HepG2 (cell line): ENCODE measurements around the gene IQCF5. TPM values are rescaled to one million over a fixed set of nuclear protein-coding genes. Genes with fewer than 3 reads are reported as not detected.

ENCODE experiments used
- ATAC-seq: fragments of 200-7000 bp; cut with Tn5 transposase; 3 replicates; pipeline ENCODE4 v1.9.1; 2020; ENCODE audit warnings: mild to moderate bottlenecking, moderate library complexity
- BruUV-seq: library from RNA; stranded (reverse); fragments of 400-500 nt; replicated peaks from 2 replicates; lab custom pipeline; 2021; lab: Mats Ljungman, UMichigan
- CTCF ChIA-PET: fragments of 300-600 bp; formaldehyde crosslinking; extraction: SDS; loops from one replicate; lab custom pipeline; 2021; ENCODE audit warnings: low total read pairs, inconsistent platforms, low intra/inter-chr PET ratio; lab: Yijun Ruan, JAX
- POLR2A ChIA-PET: fragments of 350-600 bp; sonication (Branson Sonifier 250); formaldehyde crosslinking; loops from one replicate; lab custom pipeline; 2020; ENCODE audit warnings: antibody characterized with exemption, inconsistent platforms; lab: Yijun Ruan, JAX
- DNase-seq: peaks from one replicate; pipeline ENCODE4 v3.0.0-alpha.2; 2015; ENCODE audit warnings: low spot score
- FAIRE-seq: peaks from 3 replicates; lab custom pipeline; 2011; peaks lifted over from hg19 to GRCh38; lab: Jason Lieb, UNC
- H2AFZ ChIP-seq: one replicate; pipeline ENCODE4 v1.6.1; 2011; ENCODE audit warnings: low read length, inconsistent platforms
- H3K27ac ChIP-seq: fragments of 300-600 bp; 3 replicates; pipeline ENCODE4 v1.8.0; 2011; ENCODE audit warnings: mixed run types, mild to moderate bottlenecking, mixed read lengths, low read length, inconsistent platforms; ENCODE audit not compliant: insufficient read depth; ENCODE audit errors: extremely low read length
- H3K27me3 ChIP-seq, 2 experiments: fragments of 200-600 bp in 1 of 2; 2 replicates in 1 of 2; 3 replicates in 1 of 2; pipeline versions ENCODE4 v1.6.0 to v1.8.0; 2011; ENCODE audit warnings: low read length in 2 of 2, mild to moderate bottlenecking in 2 of 2, moderate library complexity in 2 of 2, inconsistent platforms in 1 of 2; ENCODE audit not compliant: insufficient read depth in 2 of 2, control insufficient read depth in 1 of 2
- H3K36me3 ChIP-seq, 2 experiments: fragments of 200-600 bp in 1 of 2; replicated peaks in 1 of 2; 2 replicates in 1 of 2; 3 replicates in 1 of 2; pipeline versions ENCODE4 v1.5.1 to v1.8.0; 2011; ENCODE audit warnings: low read length in 2 of 2, inconsistent platforms in 1 of 2; ENCODE audit not compliant: insufficient read depth in 2 of 2, control insufficient read depth in 1 of 2
- H3K4me1 ChIP-seq: 2 replicates; pipeline ENCODE4 v1.5.1; 2012; ENCODE audit warnings: low read length, inconsistent platforms; ENCODE audit not compliant: insufficient read depth
- H3K4me2 ChIP-seq: 2 replicates; pipeline ENCODE4 v1.6.0; 2011; ENCODE audit warnings: low read depth, low read length, inconsistent platforms
- H3K4me3 ChIP-seq, 3 experiments: fragments of 200-600 bp in 1 of 3; sonication (generic), shearing (Covaris generic) in 1 of 3; replicated peaks in 1 of 3; 2 replicates each; pipeline ENCODE4 v1.5.1; 2011 to 2016; ENCODE audit warnings: low read length in 3 of 3, inconsistent platforms in 2 of 3, low read depth in 2 of 3, mild to moderate bottlenecking in 2 of 3, control low read depth in 1 of 3, mixed read lengths in 1 of 3; ENCODE audit not compliant: insufficient read depth in 1 of 3
- H3K79me2 ChIP-seq: one replicate; pipeline ENCODE4 v1.6.1; 2011; ENCODE audit warnings: low read length, inconsistent platforms; ENCODE audit not compliant: insufficient read depth
- H3K9ac ChIP-seq: 2 replicates; pipeline ENCODE4 v1.6.0; 2011; ENCODE audit warnings: mild to moderate bottlenecking, low read depth, low read length, inconsistent platforms; ENCODE audit not compliant: insufficient read depth
- H3K9me3 ChIP-seq: 2 replicates; pipeline ENCODE4 v1.5.1; 2012; ENCODE audit warnings: mild to moderate bottlenecking, low read length
- H4K20me1 ChIP-seq: 2 replicates; pipeline ENCODE4 v1.6.0; 2011; ENCODE audit warnings: inconsistent platforms, mild to moderate bottlenecking, low read length, moderate library complexity; ENCODE audit not compliant: insufficient read depth
- ARNT ChIP-seq: fragments of 450-650 bp; IDR thresholded peaks from 2 replicates; pipeline ENCODE4 v1.6.1; 2017
- ATAD3A ChIP-seq: sonication (generic); formaldehyde crosslinking; IDR thresholded peaks from 2 replicates; pipeline ENCODE4 v1.4.0; 2020; ENCODE audit warnings: missing genetic modification reagents
- HDAC2 ChIP-seq: sonication (generic); formaldehyde crosslinking; IDR thresholded peaks from 2 replicates; pipeline ENCODE4 v1.4.0; 2020; ENCODE audit warnings: missing genetic modification reagents
- HMG20B ChIP-seq: conservative IDR thresholded peaks from 2 replicates; pipeline ENCODE4 v1.6.1; 2016; ENCODE audit warnings: missing genetic modification reagents, missing compliant biosample characterization
- KDM5A ChIP-seq: fragments of 200-600 bp; sonication (generic); IDR thresholded peaks from 2 replicates; pipeline ENCODE4 v1.7.0; 2018; ENCODE audit warnings: antibody characterized with exemption, mild to moderate bottlenecking, low read length, borderline replicate concordance
- KLF16 ChIP-seq, 2 experiments: sonication (generic) in 1 of 2; formaldehyde crosslinking in 1 of 2; IDR thresholded peaks; 2 replicates each; pipeline versions ENCODE4 v1.6.1 to v1.8.0; 2016 to 2023; ENCODE audit warnings: missing genetic modification reagents in 2 of 2, missing compliant biosample characterization in 1 of 2
- KLF9 ChIP-seq: IDR thresholded peaks from 2 replicates; pipeline ENCODE4 v1.6.1; 2016; ENCODE audit warnings: low read depth
- MYC ChIP-seq: sonication (generic); formaldehyde crosslinking; IDR thresholded peaks from 2 replicates; pipeline ENCODE4 v1.9.0; 2021; ENCODE audit warnings: missing genetic modification reagents, borderline replicate concordance
- NFIC ChIP-seq: IDR thresholded peaks from 2 replicates; pipeline ENCODE4 v1.6.1; 2012; ENCODE audit warnings: mild to moderate bottlenecking, low read length, inconsistent platforms
- NPAS2 ChIP-seq: sonication (generic); formaldehyde crosslinking; IDR thresholded peaks from 2 replicates; pipeline ENCODE4 v1.8.0; 2022; ENCODE audit warnings: mild to moderate bottlenecking, missing genetic modification reagents, borderline replicate concordance
- PAF1 ChIP-seq: IDR thresholded peaks from 2 replicates; pipeline ENCODE4 v1.6.1; 2016; ENCODE audit warnings: missing genetic modification reagents, missing compliant biosample characterization
- PRDM10 ChIP-seq: sonication (generic); formaldehyde crosslinking; IDR thresholded peaks from 2 replicates; pipeline ENCODE4 v1.4.0; 2020; ENCODE audit warnings: low read depth, missing genetic modification reagents
- RARG ChIP-seq: sonication (generic); formaldehyde crosslinking; IDR thresholded peaks from 2 replicates; pipeline ENCODE4 v1.4.0; 2020; ENCODE audit warnings: low read depth, mild to moderate bottlenecking, missing genetic modification reagents
- SUZ12 ChIP-seq: fragments of 150-350 bp; IDR thresholded peaks from 2 replicates; pipeline ENCODE4 v1.6.1; 2014; ENCODE audit warnings: low read depth, low read length
- TAF15 ChIP-seq: fragments of 200-400 bp; formaldehyde crosslinking; IDR thresholded peaks from one replicate; pipeline ENCODE4 v1.6.1; 2018; ENCODE audit warnings: mild to moderate bottlenecking, low read depth, low read length; ENCODE audit not compliant: poor library complexity, severe bottlenecking
- ZBTB21 ChIP-seq: sonication (generic); formaldehyde crosslinking; IDR thresholded peaks from 2 replicates; pipeline ENCODE4 v1.4.0; 2020; ENCODE audit warnings: missing genetic modification reagents
- ZNF225 ChIP-seq: sonication (generic); formaldehyde crosslinking; IDR thresholded peaks from 2 replicates; pipeline ENCODE4 v1.4.0; 2020; ENCODE audit warnings: mild to moderate bottlenecking, missing genetic modification reagents
- ZNF235 ChIP-seq: sonication (generic); formaldehyde crosslinking; IDR thresholded peaks from 2 replicates; pipeline ENCODE4 v1.8.1; 2023; ENCODE audit warnings: mild to moderate bottlenecking, missing genetic modification reagents, borderline replicate concordance
- ZNF503 ChIP-seq: sonication (generic); formaldehyde crosslinking; IDR thresholded peaks from 2 replicates; pipeline ENCODE4 v1.4.0; 2020; ENCODE audit warnings: missing genetic modification reagents
- ZNF776 ChIP-seq: sonication (generic); formaldehyde crosslinking; IDR thresholded peaks from 2 replicates; pipeline ENCODE4 v1.4.0; 2020; ENCODE audit warnings: mild to moderate bottlenecking, missing genetic modification reagents
- WGBS: methylation state at CpG from one replicate; pipeline ENCODE4 v1.1.6; 2017; ENCODE audit warnings: low lambda C conversion rate; 5-methylcytosine and 5-hydroxymethylcytosine counted together
- in situ Hi-C: cut with HindIII; loops from 2 replicates; pipeline ENCODE4 v1.10.0; 2017; ENCODE audit warnings: low pct_unique_long_range_greater_than_20kb; ENCODE audit not compliant: extremely low pct_ligation_motif_present
- intact Hi-C: fragments of 100-400 bp; cut with micrococcal nuclease; formaldehyde crosslinking; loops from one replicate; pipeline ENCODE4 v1.10.0; 2022; ENCODE audit not compliant: unreplicated experiment
- polyA plus RNA-seq, 8 experiments: library from polyadenylated mRNA; depleted of rRNA in 3 of 8; stranded (reverse) in 7 of 8; unstranded in 1 of 8; fragments of >200 nt; fragmentation: Illumina TruSeq in 4 of 8; extraction: Trizol in 4 of 8; gene quantifications; 2 replicates each; pipeline versions ENCODE4 v1.2.1 to v1.2.3, GENCODE V29; 2011 to 2016; ENCODE audit warnings: low read depth in 4 of 8, missing spikeins in 1 of 8, mixed read lengths in 1 of 8; ENCODE audit not compliant: insufficient read depth in 1 of 8
- total RNA-seq, 5 experiments: library from RNA; depleted of rRNA; stranded (reverse); fragments of >200 nt; fragmentation: Illumina TruSeq; extraction: Trizol; gene quantifications; 2 replicates each; pipeline ENCODE4 v1.2.3, GENCODE V29; 2016; ENCODE audit warnings: low read depth in 1 of 5

Gene IQCF5
- total and polyA plus RNA-seq, 2 of the 13 experiments (the other 11 are each of a cell fraction or from before 2014, with no cell fraction given): not detected

GRCh38 chr3:51908026-51908425, 32.6 kb upstream of the IQCF5 start:
- TF ChIP-seq RARG (CRISPR knock-in tag) (no peak), KLF16 (CRISPR knock-in tag; IDR thresholded peaks at IDR 0.05) (no peak), SUZ12 (no peak), HDAC2 (CRISPR knock-in tag) (no peak), ARNT (no peak), ZNF225 (CRISPR knock-in tag) (no peak), ZNF503 (no peak), ZBTB21 (CRISPR knock-in tag) (no peak), NPAS2 (CRISPR knock-in tag) (no peak), MYC (CRISPR knock-in tag) (no peak), TAF15 (no peak), NFIC (no peak), ZNF235 (no peak), PAF1 (no peak), KLF9 (no peak), PRDM10 (CRISPR knock-in tag) (no peak), KDM5A (no peak), HMG20B (CRISPR knock-in tag) (no peak), ATAD3A (CRISPR knock-in tag) (no peak), ZNF776 (CRISPR knock-in tag) (no peak)
- Histone ChIP-seq H3K4me1 (no peaks in the 10 kb centered on the region), H4K20me1 (no peaks in the 10 kb centered on the region), H3K27me3 (0 out of 5 replicates have a peak, but pooled peaks cover 0 to 2% of the 10 kb centered on the region in 2 experiments), H3K9ac (no peak overlapping the region), H3K4me3 (no peak overlapping the region), H3K79me2 (no peaks in the 10 kb centered on the region), H3K36me3 (no peaks in the 10 kb centered on the region), H3K9me3 (peaks cover 5% of the 10 kb centered on the region; the same call in 1 of the 2 replicates), H2AFZ (no peak overlapping the region), H3K27ac (no peak overlapping the region), H3K4me2 (no peak overlapping the region)
- in situ Hi-C loops (no loop called here), intact Hi-C loops (no loop called here)
- no TSS peak for BruUV-seq
- no peak for FAIRE-seq
- POLR2A ChIA-PET: no interaction called here
- no peak for ATAC-seq
- no peak for DNase-seq
- CTCF ChIA-PET: no interaction called here
- 43% methylated on average over 4 of the region's 4 CpGs for WGBS
